AG09319 (cell line): ENCODE results near the gene KLHDC8B.

Experiments used
- DNase-seq: peaks from one replicate; pipeline ENCODE4 v3.0.0-alpha.2; 2010; ENCODE audit warnings: low read depth; ENCODE audit errors: extremely low read depth
- CTCF ChIP-seq: IDR thresholded peaks from 2 replicates; pipeline ENCODE4 v1.5.1; 2011; ENCODE audit warnings: low read depth, mild to moderate bottlenecking, inconsistent platforms, low read length, moderate library complexity

The KLHDC8B gene

GRCh38 chr3:49131040-49131439 lies 40.4 kb upstream of the KLHDC8B start:
- DNase-seq = no peak
- no peak for TF ChIP-seq CTCF

GRCh38 chr3:49131576-49131975 lies 39.8 kb upstream of the KLHDC8B start:
- DNase-seq = no peak
- TF ChIP-seq CTCF = no peak

GRCh38 chr3:49132073-49132436 lies 39.3 kb upstream of the KLHDC8B start:
- no peak for DNase-seq
- no peak for TF ChIP-seq CTCF

GRCh38 chr3:49132437-49133225 lies 38.8 kb upstream of the KLHDC8B start, which contains the start of gene LAMB2:
TSS of gene LAMB2 (minus strand) at chr3:49133050. CDS start at chr3:49132867, 183 bp downstream.
- peak; percentile 57 for DNase-seq
- peak; percentile 32 for TF ChIP-seq CTCF

- DNase-seq = peak; percentile 79
- no peak for TF ChIP-seq CTCF
These were observed 38.0 kb upstream of the KLHDC8B start for GRCh38 chr3:49133226-49133951.

GRCh38 chr3:49134471-49135265 lies 36.7 kb upstream of the KLHDC8B start:
- DNase-seq = no peak

More at GRCh38 chr3:49134471-49135265, 36.7 kb upstream of the KLHDC8B start:
- no peak for TF ChIP-seq CTCF
